ENCODE results near the gene TCF4.

DNA sequence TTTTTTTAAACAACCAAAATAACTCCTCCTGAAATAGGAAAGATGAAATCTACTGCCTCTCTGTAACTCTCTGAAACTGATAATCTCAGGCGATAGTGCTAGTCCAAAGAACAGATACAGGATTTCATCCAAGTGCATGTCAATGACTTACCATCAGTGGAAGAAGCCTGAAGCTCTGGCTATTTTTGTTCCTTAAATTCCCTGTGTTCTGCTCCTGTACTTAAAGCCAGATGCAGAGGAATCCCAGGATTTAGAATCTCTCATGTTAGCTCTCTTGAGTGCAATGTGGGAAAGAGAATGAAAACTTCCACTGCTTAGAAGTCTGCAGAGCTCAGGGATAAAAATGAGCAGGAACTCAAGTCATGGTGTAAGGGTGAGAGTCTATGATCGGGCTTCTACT is 291.9 kb downstream of the TCF4 start:
- no peak for TF ChIP-seq EZH2 (IDR thresholded peaks at IDR 0.05)
- TF ChIP-seq POLR2AphosphoS5 (IDR thresholded peaks at IDR 0.05; ENCODE audit: borderline replicate concordance, low read depth, low read length): no peak
- TF ChIP-seq FOXP2 (optimal IDR thresholded peaks at IDR 0.05; ENCODE audit: control extremely low read depth, extremely low read length, insufficient read depth): no peak
